HepG2 (cell line): ENCODE results near the gene THADA. TPM values are rescaled to one million over a fixed set of nuclear protein-coding genes. Genes with fewer than 3 reads are reported as not detected.

Source experiments
- DRAP1 ChIP-seq: IDR thresholded peaks from 2 replicates; pipeline ENCODE4 v1.6.1; 2016; ENCODE audit warnings: missing genetic modification reagents, missing compliant biosample characterization
- GFI1 ChIP-seq: sonication (generic); formaldehyde crosslinking; IDR thresholded peaks from 2 replicates; pipeline ENCODE4 v1.5.0; 2020; ENCODE audit warnings: missing genetic modification reagents, mild to moderate bottlenecking, borderline replicate concordance
- NCOA5 ChIP-seq: sonication (generic); formaldehyde crosslinking; IDR thresholded peaks from 2 replicates; pipeline ENCODE4 v1.4.0; 2020; ENCODE audit warnings: missing genetic modification reagents
- SRSF9 ChIP-seq: fragments of 200-400 bp; formaldehyde crosslinking; IDR thresholded peaks from 2 replicates; pipeline ENCODE4 v1.6.1; 2018; ENCODE audit warnings: borderline replicate concordance, mild to moderate bottlenecking, low read depth, low read length; ENCODE audit not compliant: insufficient read depth, poor library complexity, severe bottlenecking
- TBL1XR1 ChIP-seq: fragments of 150-350 bp; IDR thresholded peaks from 2 replicates; pipeline ENCODE4 v1.6.1; 2014; ENCODE audit warnings: borderline replicate concordance, low read length; ENCODE audit not compliant: partially characterized antibody
- ZBTB10 ChIP-seq: sonication (generic); formaldehyde crosslinking; IDR thresholded peaks from 2 replicates; pipeline ENCODE4 v1.4.0; 2020; ENCODE audit warnings: missing genetic modification reagents, borderline replicate concordance
- ZNF263 ChIP-seq: sonication (generic); formaldehyde crosslinking; IDR thresholded peaks from 2 replicates; pipeline ENCODE4 v1.4.0; 2020; ENCODE audit warnings: missing genetic modification reagents
- ZNF577 ChIP-seq: sonication (generic); formaldehyde crosslinking; IDR thresholded peaks from 2 replicates; pipeline ENCODE4 v1.4.0; 2020; ENCODE audit warnings: mild to moderate bottlenecking, low read depth, missing genetic modification reagents, borderline replicate concordance
- ZNF646 ChIP-seq: sonication (generic); formaldehyde crosslinking; IDR thresholded peaks from 2 replicates; pipeline ENCODE4 v1.9.0; 2021; ENCODE audit warnings: mild to moderate bottlenecking, missing genetic modification reagents
- ZNF878 ChIP-seq: sonication (generic); formaldehyde crosslinking; IDR thresholded peaks from 2 replicates; pipeline ENCODE4 v1.8.1; 2023; ENCODE audit warnings: mild to moderate bottlenecking, missing genetic modification reagents, moderate library complexity
- polyA plus RNA-seq, 8 experiments: library from polyadenylated mRNA; depleted of rRNA in 3 of 8; stranded (reverse) in 7 of 8; unstranded in 1 of 8; fragments of >200 nt; fragmentation: Illumina TruSeq in 4 of 8; extraction: Trizol in 4 of 8; gene quantifications; 2 replicates each; pipeline versions ENCODE4 v1.2.1 to v1.2.3, GENCODE V29; 2011 to 2016; ENCODE audit warnings: low read depth in 4 of 8, missing spikeins in 1 of 8, mixed read lengths in 1 of 8; ENCODE audit not compliant: insufficient read depth in 1 of 8
- total RNA-seq, 5 experiments: library from RNA; depleted of rRNA; stranded (reverse); fragments of >200 nt; fragmentation: Illumina TruSeq; extraction: Trizol; gene quantifications; 2 replicates each; pipeline ENCODE4 v1.2.3, GENCODE V29; 2016; ENCODE audit warnings: low read depth in 1 of 5
- TF ChIP-seq, protein P1 (sequence below): IDR thresholded peaks from 2 replicates; pipeline ENCODE4 v1.6.1; 2016
- TF ChIP-seq, protein P2 (sequence below): sonication (generic); formaldehyde crosslinking; IDR thresholded peaks from 2 replicates; pipeline ENCODE4 v1.5.0; 2020; ENCODE audit warnings: missing genetic modification reagents
- TF ChIP-seq, protein P3 (sequence below): sonication (generic); formaldehyde crosslinking; IDR thresholded peaks from 2 replicates; pipeline ENCODE4 v1.4.0; 2020; ENCODE audit warnings: missing genetic modification reagents, borderline replicate concordance

The THADA gene
- total and polyA plus RNA-seq, 2 of the 13 experiments (the other 11 are each of a cell fraction or from before 2014, with no cell fraction given): 12.7 to 21.7 TPM

DNA sequence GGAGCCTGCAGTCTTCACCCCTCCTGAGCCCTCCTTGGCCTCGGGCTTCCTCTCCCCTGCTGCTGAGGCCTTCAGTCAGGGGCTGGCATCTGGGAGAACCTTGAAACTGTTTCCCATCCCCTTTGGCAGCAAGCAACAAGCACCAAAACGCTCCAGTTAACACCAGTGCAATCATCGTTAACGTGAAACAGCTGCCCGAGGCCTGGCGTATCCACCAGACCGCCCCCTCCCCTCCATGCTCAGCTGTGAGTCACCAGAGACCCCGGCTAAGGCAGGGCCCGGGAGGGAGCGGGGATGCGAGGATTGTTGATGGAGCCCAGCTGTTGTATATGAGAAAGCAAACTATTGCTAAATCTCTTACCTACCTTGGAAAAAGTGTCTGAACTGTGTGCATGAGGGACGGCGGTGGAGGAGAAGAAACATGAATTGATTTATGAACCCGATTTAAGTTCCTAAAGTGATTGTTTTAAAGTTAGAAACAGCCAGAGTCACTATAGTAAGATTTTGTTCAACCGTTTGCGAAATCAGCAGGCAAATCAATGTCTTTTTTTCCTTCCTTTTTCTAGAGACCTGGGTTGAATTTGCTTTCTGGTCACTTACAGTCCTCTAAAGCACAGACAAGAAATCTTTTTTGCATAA lies 374.6 kb downstream of the THADA start (continued):
- no peak for TF ChIP-seq DRAP1 (CRISPR knock-in tag)
- peak; percentile 10 for TF ChIP-seq TBL1XR1
- TF ChIP-seq ZNF646: peak; percentile 16; the same call in 1 of the 2 replicates
- no peak for TF ChIP-seq ZNF577 (CRISPR knock-in tag)
- TF ChIP-seq SRSF9: no peak
- TF ChIP-seq, protein P1, sequence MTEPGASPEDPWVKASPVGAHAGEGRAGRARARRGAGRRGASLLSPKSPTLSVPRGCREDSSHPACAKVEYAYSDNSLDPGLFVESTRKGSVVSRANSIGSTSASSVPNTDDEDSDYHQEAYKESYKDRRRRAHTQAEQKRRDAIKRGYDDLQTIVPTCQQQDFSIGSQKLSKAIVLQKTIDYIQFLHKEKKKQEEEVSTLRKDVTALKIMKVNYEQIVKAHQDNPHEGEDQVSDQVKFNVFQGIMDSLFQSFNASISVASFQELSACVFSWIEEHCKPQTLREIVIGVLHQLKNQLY (CRISPR knock-in tag): no peak
- TF ChIP-seq, protein P2, sequence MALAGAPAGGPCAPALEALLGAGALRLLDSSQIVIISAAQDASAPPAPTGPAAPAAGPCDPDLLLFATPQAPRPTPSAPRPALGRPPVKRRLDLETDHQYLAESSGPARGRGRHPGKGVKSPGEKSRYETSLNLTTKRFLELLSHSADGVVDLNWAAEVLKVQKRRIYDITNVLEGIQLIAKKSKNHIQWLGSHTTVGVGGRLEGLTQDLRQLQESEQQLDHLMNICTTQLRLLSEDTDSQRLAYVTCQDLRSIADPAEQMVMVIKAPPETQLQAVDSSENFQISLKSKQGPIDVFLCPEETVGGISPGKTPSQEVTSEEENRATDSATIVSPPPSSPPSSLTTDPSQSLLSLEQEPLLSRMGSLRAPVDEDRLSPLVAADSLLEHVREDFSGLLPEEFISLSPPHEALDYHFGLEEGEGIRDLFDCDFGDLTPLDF (CRISPR knock-in tag): no peak
- 0 out of 2 replicates have a peak, but pooled peaks have one; percentile 39 for TF ChIP-seq NCOA5
- TF ChIP-seq ZBTB10 (CRISPR knock-in tag): peak; percentile 55; the same call in 1 of the 2 replicates
- peak; percentile 24; the same call in 1 of the 2 replicates for TF ChIP-seq ZNF263 (CRISPR knock-in tag)
- TF ChIP-seq ZNF878 (CRISPR knock-in tag): 0 out of 2 replicates have a peak, but pooled peaks have one; percentile 78
- TF ChIP-seq, protein P3, sequence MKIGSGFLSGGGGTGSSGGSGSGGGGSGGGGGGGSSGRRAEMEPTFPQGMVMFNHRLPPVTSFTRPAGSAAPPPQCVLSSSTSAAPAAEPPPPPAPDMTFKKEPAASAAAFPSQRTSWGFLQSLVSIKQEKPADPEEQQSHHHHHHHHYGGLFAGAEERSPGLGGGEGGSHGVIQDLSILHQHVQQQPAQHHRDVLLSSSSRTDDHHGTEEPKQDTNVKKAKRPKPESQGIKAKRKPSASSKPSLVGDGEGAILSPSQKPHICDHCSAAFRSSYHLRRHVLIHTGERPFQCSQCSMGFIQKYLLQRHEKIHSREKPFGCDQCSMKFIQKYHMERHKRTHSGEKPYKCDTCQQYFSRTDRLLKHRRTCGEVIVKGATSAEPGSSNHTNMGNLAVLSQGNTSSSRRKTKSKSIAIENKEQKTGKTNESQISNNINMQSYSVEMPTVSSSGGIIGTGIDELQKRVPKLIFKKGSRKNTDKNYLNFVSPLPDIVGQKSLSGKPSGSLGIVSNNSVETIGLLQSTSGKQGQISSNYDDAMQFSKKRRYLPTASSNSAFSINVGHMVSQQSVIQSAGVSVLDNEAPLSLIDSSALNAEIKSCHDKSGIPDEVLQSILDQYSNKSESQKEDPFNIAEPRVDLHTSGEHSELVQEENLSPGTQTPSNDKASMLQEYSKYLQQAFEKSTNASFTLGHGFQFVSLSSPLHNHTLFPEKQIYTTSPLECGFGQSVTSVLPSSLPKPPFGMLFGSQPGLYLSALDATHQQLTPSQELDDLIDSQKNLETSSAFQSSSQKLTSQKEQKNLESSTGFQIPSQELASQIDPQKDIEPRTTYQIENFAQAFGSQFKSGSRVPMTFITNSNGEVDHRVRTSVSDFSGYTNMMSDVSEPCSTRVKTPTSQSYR: peak; percentile 50; the same call in 1 of the 2 replicates
- TF ChIP-seq GFI1: peak; percentile 4; the same call in 1 of the 2 replicates
